Measurements from ENCODE around the gene CIDEA.

- no peak for TF ChIP-seq CTCF (IDR thresholded peaks at IDR 0.05)
- TF ChIP-seq POLR2AphosphoS5 (IDR thresholded peaks at IDR 0.05), result no peak
- no peak for TF ChIP-seq POLR2A (IDR thresholded peaks at IDR 0.05; ENCODE audit: low read depth)
- no peak for TF ChIP-seq EP300 (IDR thresholded peaks at IDR 0.05)
These were observed 22.2 kb upstream of the CIDEA start for GRCh38 chr18:12231986-12232385.
